ENCODE results near the gene ROBO2. TPM values are rescaled to one million over a fixed set of nuclear protein-coding genes. Genes with fewer than 3 reads are reported as not detected.
A peak's percentile ranks its signal among the peaks of the same experiment; 100 is the strongest.

ROBO2 gene
- total and polyA plus RNA-seq, 5 donors: 0.05 to 2.1 (median 0.39) TPM; not detected in 1

DNA sequence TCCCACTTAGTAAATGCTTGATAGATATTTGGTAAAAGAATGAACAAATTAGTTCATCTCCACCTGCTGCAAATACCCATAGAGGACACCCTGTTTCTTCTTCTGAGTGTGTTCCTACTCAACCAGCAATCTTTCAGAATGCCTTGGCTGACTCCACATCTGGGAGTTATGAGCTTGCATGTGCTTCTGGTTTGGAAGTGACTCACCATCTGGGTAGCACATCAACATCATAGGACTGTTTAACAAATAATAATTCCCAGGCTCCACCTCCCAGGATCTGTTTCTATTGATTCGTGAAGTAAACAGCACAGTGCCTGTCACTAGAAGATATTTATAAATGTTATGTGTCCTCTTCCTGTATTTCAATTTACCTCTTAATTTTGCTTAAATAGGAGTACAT, 580.1 kb downstream of the ROBO2 start:
- H3K9me3 ChIP-seq (ENCODE audit: control insufficient read depth, low read length): no peaks in the 10 kb centered on the region
- no peaks in the 10 kb centered on the region for H3K27me3 ChIP-seq (ENCODE audit: control insufficient read depth, insufficient read depth)
- no peak for ATAC-seq
- intact Hi-C loops (cut with DNase I): no loop called here
- H3K27ac ChIP-seq (ENCODE audit: low read length): no peak overlapping the region
- WGBS: 84% methylated on average over 1 of the region's 1 CpG
- no peak for DNase-seq
- no peak overlapping the region for H3K4me3 ChIP-seq (ENCODE audit: low read length)
- no peaks in the 10 kb centered on the region for H3K4me1 ChIP-seq (ENCODE audit: control insufficient read depth, insufficient read depth, low read length)

DNA sequence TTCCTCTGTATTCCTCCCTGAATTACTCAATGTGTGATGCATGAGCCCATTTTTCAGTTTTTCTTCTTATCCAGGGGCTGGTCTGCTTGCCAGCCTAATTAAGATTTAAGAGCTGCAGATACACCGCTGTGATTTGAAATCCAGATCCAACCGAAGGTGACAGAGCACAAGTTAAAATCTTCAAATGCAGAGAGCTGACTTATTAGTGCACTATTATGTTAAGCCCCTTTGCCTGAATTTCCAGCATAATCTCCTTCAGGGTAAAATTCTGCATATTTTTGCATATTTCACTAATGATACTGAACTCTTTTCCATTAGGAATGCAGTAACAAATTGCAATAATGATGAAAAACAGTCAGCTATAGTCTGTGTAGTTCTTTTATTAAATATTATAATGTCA, 583.6 kb downstream of the ROBO2 start:
- Histone ChIP-seq H3K27me3 (ENCODE audit: control insufficient read depth, insufficient read depth) (no peaks in the 10 kb centered on the region), H3K9me3 (ENCODE audit: control insufficient read depth, low read length) (no peaks in the 10 kb centered on the region), H3K27ac (ENCODE audit: low read length) (no peak overlapping the region), H3K4me3 (ENCODE audit: low read length) (no peak overlapping the region), H3K4me1 (ENCODE audit: control insufficient read depth, insufficient read depth, low read length) (no peaks in the 10 kb centered on the region)
- WGBS: 85% methylated on average over 2 of the region's 2 CpGs
- DNase-seq: no peak
- intact Hi-C loops (cut with DNase I): no loop called here
- ATAC-seq: no peak

DNA sequence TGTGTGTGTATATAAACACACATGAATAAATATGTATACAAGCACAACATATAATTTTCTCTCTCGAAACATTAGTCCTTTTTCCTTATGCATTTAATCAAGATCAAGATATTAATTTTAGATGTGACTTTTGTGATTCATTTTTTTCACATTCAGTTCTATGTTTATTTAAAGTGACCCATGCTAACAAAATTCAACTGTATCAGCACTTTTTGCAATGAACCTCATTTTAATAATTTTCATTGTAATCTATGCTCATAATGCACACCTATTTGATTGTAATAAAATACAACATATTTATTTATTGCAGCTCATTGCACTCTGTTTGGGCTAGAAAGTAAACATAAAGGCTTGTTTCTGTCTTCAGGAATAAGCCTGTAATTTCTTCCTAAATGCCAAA, 586.3 kb downstream of the ROBO2 start:
- Histone ChIP-seq H3K9me3 (ENCODE audit: control insufficient read depth, low read length) (no peaks in the 10 kb centered on the region), H3K27ac (ENCODE audit: low read length) (no peak overlapping the region), H3K27me3 (ENCODE audit: control insufficient read depth, insufficient read depth) (no peaks in the 10 kb centered on the region), H3K4me3 (ENCODE audit: low read length) (no peak overlapping the region), H3K4me1 (ENCODE audit: control insufficient read depth, insufficient read depth, low read length) (no peaks in the 10 kb centered on the region)
- intact Hi-C loops (cut with DNase I): no loop called here
- 89% methylated on average over 1 of the region's 1 CpG for WGBS
- DNase-seq (no peak), ATAC-seq (no peak)

DNA sequence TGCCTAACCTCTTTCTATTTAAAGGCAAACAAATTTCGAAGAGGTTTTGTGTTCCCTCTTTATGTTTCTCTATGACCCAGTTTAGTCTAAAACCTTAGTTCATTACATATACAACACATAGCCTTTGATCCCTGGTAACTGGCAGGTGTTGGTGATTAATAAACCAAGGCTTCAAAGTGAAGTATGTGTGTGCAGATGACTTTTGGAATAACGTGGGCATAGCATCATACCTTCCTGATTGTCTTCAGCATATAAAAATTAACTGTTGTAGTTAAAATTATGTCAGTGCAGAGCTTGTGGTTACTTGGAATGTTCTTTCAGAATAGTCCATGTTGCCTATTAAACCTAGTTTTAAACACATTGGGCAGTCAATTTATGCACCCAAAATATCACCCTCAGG, 608.3 kb downstream of the ROBO2 start:
- H3K27me3 ChIP-seq (ENCODE audit: control insufficient read depth, insufficient read depth): no peaks in the 10 kb centered on the region
- H3K4me3 ChIP-seq (ENCODE audit: low read length): no peak overlapping the region
- no peak overlapping the region for H3K27ac ChIP-seq (ENCODE audit: low read length)
- DNase-seq (no peak), ATAC-seq (no peak)
- WGBS: 63% methylated on average over 2 of the region's 2 CpGs
- H3K4me1 ChIP-seq (ENCODE audit: control insufficient read depth, insufficient read depth, low read length): no peaks in the 10 kb centered on the region
- no peaks in the 10 kb centered on the region for H3K9me3 ChIP-seq (ENCODE audit: control insufficient read depth, low read length)
- intact Hi-C loops (cut with DNase I): no loop called here

DNA sequence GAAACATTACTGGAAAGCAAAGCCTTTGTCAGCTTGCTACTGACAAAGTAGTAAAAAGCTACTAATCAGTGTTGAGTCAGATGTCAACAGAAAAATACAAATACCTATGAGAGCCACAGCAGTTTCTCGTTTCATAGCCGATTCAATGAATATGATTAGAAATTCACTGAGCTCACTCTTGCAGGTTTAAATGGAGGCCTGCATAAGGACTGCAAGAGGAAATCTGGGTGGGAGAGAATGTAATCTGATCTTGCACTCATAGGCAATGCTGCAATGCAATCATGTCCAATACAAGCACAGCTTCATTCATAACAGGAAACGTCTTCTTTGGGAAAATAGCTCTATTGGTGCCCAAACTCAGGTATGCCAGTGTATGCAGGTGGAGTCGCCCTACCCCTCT, 608.8 kb downstream of the ROBO2 start:
- no peaks in the 10 kb centered on the region for H3K9me3 ChIP-seq (ENCODE audit: control insufficient read depth, low read length)
- 72% methylated on average over 4 of the region's 4 CpGs for WGBS
- no peak for ATAC-seq
- intact Hi-C loops (cut with DNase I): no loop called here
- H3K27ac ChIP-seq (ENCODE audit: low read length): no peak overlapping the region
- DNase-seq: no peak
- H3K4me3 ChIP-seq (ENCODE audit: low read length): no peak overlapping the region
- no peaks in the 10 kb centered on the region for H3K27me3 ChIP-seq (ENCODE audit: control insufficient read depth, insufficient read depth)
- no peaks in the 10 kb centered on the region for H3K4me1 ChIP-seq (ENCODE audit: control insufficient read depth, insufficient read depth, low read length)

DNA sequence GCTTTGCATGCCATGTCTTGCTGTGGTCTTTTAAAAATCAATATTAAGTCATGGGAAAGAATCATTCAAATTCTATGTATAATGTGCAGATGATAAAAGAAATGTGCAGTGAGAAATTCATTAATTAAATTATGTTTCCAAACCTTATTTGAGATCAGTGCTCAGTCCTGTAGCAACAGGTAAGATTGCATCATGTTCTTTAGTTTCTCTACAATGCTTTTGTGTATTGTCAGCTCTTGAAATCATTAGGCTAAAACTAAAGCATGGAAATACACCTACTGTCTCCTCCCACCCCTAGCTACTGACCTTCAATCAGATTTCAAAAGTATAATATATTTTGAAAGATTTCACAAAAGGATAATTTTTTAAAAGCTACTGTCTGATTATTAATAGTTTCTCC, 612.7 kb downstream of the ROBO2 start:
- H3K4me3 ChIP-seq (ENCODE audit: low read length): no peak overlapping the region
- H3K27me3 ChIP-seq (ENCODE audit: control insufficient read depth, insufficient read depth): no peaks in the 10 kb centered on the region
- no peak for DNase-seq
- no peak overlapping the region for H3K27ac ChIP-seq (ENCODE audit: low read length)
- intact Hi-C loops (cut with DNase I): no loop called here
- H3K9me3 ChIP-seq (ENCODE audit: control insufficient read depth, low read length): no peaks in the 10 kb centered on the region
- no peak for ATAC-seq
- no peaks in the 10 kb centered on the region for H3K4me1 ChIP-seq (ENCODE audit: control insufficient read depth, insufficient read depth, low read length)

DNA sequence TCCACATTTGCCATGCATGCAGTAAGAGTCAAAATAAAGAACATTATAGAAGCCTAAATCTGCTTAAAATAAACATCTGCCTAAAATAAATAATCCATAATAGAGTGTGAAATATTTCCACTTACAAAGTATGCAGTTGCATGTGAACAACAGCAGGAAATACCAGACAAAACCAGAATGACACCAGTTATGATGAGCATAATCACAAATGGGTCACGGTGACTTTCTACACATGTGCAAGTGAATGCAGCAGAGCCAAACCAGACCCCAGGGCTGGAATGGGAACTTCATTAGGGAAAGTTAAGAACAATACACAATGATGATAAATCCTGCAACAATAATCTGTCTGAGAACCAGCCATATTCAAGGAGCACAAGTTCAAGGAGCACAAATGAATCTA, 615.5 kb downstream of the ROBO2 start:
- intact Hi-C loops (cut with DNase I): no loop called here
- Histone ChIP-seq H3K9me3 (ENCODE audit: control insufficient read depth, low read length) (no peaks in the 10 kb centered on the region), H3K27me3 (ENCODE audit: control insufficient read depth, insufficient read depth) (no peaks in the 10 kb centered on the region), H3K4me3 (ENCODE audit: low read length) (no peak overlapping the region), H3K27ac (ENCODE audit: low read length) (no peak overlapping the region), H3K4me1 (ENCODE audit: control insufficient read depth, insufficient read depth, low read length) (no peaks in the 10 kb centered on the region)
- DNase-seq (no peak), ATAC-seq (no peak)
- 48% methylated on average over 1 of the region's 1 CpG for WGBS

DNA sequence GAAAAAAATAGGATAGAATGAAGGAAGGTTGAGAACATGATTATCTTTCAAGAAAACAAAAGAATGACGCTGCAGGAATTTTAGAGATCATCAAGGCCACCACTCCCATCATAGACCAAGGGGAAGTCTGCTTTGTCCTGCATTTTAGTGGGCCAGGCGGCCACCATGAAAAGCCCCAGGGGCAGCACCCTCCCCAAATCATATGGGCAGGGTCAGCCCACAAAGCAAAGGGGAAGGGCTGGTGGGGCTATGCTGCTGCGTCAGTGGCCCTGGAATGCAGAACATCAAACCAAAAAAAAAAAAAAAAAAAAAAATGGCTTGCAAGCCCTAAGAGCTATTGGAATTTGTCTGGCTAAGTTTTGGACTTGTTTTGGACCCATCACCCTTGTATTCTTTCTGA, 620.8 kb downstream of the ROBO2 start:
- 75% methylated on average over 3 of the region's 3 CpGs for WGBS
- no peaks in the 10 kb centered on the region for H3K4me1 ChIP-seq (ENCODE audit: control insufficient read depth, insufficient read depth, low read length)
- H3K4me3 ChIP-seq (ENCODE audit: low read length): no peak overlapping the region
- no peak for DNase-seq
- no peak overlapping the region for H3K27ac ChIP-seq (ENCODE audit: low read length)
- ATAC-seq: no peak
- no peaks in the 10 kb centered on the region for H3K27me3 ChIP-seq (ENCODE audit: control insufficient read depth, insufficient read depth)
- intact Hi-C loops (cut with DNase I): no loop called here
- H3K9me3 ChIP-seq (ENCODE audit: control insufficient read depth, low read length): no peaks in the 10 kb centered on the region

DNA sequence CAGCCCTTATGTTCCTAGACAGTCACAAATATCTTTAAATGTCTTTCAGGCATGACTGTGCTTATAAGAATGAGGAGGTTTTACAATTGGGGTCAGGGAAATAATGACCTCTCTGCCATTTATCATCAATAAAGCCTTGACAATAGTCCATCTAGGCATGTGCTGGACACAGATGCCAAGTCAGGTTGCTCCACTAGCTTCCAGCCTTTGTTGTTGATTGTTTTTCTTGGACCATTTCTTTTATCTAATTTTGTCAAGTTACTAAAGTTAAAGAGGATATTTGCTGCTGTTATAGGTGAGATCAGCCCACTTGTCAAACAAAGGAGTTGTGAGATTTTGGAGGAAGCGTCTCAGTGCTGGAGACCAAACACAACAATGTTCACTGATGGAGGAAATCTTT, 628.0 kb downstream of the ROBO2 start:
- WGBS: 31% methylated on average over 1 of the region's 1 CpG
- Histone ChIP-seq H3K4me1 (ENCODE audit: control insufficient read depth, insufficient read depth, low read length) (no peaks in the 10 kb centered on the region), H3K27me3 (ENCODE audit: control insufficient read depth, insufficient read depth) (no peaks in the 10 kb centered on the region), H3K9me3 (ENCODE audit: control insufficient read depth, low read length) (no peaks in the 10 kb centered on the region), H3K27ac (ENCODE audit: low read length) (no peak overlapping the region), H3K4me3 (ENCODE audit: low read length) (no peak overlapping the region)
- DNase-seq: no peak
- ATAC-seq: peak in 1 of 2 donors; percentile 50
- intact Hi-C loops (cut with DNase I): no loop called here

DNA sequence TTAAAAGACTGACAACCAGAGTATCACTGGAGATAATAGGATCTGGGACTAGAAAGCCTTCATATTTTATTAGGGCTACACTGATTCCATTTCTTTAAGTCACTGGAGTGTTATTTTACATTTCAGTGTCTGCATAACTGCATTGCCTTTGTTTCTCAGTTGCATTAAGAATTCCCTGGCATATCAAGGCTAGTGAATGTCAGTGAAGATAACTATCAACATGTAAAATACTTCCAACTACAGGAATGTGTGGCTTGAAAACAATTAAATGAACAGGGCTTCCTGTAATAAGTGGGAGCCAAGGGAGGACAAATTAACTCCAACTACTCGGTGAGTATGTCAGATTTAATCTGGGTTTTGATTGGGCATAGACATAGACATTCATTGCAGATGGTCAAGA, 628.5 kb downstream of the ROBO2 start:
- intact Hi-C loops (cut with DNase I): no loop called here
- no peak for ATAC-seq
- no peak overlapping the region for H3K27ac ChIP-seq (ENCODE audit: low read length)
- WGBS: 35% methylated on average over 1 of the region's 1 CpG
- no peaks in the 10 kb centered on the region for H3K27me3 ChIP-seq (ENCODE audit: control insufficient read depth, insufficient read depth)
- no peak for DNase-seq
- H3K9me3 ChIP-seq (ENCODE audit: control insufficient read depth, low read length): no peaks in the 10 kb centered on the region
- H3K4me1 ChIP-seq (ENCODE audit: control insufficient read depth, insufficient read depth, low read length): no peaks in the 10 kb centered on the region
- H3K4me3 ChIP-seq (ENCODE audit: low read length): no peak overlapping the region

DNA sequence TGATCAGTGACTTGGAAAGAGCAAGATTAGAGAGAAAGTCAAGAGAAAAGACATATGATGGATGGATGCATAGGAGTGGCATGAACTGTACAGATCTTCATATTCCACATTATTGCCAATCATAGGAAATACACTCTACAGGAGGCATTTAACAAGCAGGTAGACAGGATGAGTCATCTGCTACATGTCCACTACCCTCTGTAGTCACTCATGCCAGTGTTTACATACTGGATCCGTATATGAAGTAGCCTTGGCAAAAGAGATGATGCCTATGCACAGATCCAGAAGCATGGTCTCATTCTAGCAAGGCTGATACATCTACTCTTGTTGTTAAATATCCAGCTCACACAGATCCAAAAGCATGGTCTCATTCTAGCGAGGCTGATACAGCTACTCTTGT, 632.1 kb downstream of the ROBO2 start:
- Histone ChIP-seq H3K27me3 (ENCODE audit: control insufficient read depth, insufficient read depth) (no peaks in the 10 kb centered on the region), H3K9me3 (ENCODE audit: control insufficient read depth, low read length) (no peaks in the 10 kb centered on the region), H3K27ac (ENCODE audit: low read length) (no peak overlapping the region), H3K4me3 (ENCODE audit: low read length) (no peak overlapping the region), H3K4me1 (ENCODE audit: control insufficient read depth, insufficient read depth, low read length) (no peaks in the 10 kb centered on the region)
- DNase-seq: no peak
- ATAC-seq: no peak
- intact Hi-C loops (cut with DNase I): no loop called here
- WGBS: 86% methylated on average over 2 of the region's 2 CpGs

DNA sequence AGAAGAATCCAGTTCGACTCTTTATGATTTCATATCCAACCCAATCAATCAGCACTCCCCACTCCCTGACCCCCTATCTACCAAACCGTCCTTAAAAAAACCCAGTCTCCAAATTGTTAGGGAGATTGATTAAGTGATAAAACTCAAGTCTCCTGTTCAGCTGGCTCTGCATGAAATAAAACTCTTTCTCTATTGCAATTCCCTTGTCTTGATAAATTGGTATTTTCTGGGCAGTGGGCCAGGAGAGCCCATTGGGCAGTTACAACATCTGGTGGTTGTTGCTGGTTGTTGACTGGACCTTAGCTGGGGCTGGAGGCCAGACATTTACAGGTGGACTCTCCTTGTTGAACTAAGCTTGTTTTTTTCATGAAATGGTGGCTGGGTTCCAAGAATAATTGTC, 642.3 kb downstream of the ROBO2 start:
- no peaks in the 10 kb centered on the region for H3K9me3 ChIP-seq (ENCODE audit: control insufficient read depth, low read length)
- H3K4me1 ChIP-seq (ENCODE audit: control insufficient read depth, insufficient read depth, low read length): no peaks in the 10 kb centered on the region
- 78% methylated on average over 2 of the region's 2 CpGs for WGBS
- intact Hi-C loops (cut with DNase I): no loop called here
- ATAC-seq: no peak
- H3K27me3 ChIP-seq (ENCODE audit: control insufficient read depth, insufficient read depth): no peaks in the 10 kb centered on the region
- DNase-seq: no peak
- no peak overlapping the region for H3K4me3 ChIP-seq (ENCODE audit: low read length)
- no peak overlapping the region for H3K27ac ChIP-seq (ENCODE audit: low read length)

All from right cardiac atrium (tissue), 5 donors.